GM18507 (cell line): ENCODE data around the gene HNRNPF.

Source experiments
- DNase-seq: peaks from one replicate; pipeline ENCODE4 v3.0.0; 2011; ENCODE audit warnings: low read depth; ENCODE audit not compliant: insufficient read length; ENCODE audit errors: extremely low spot score
- FAIRE-seq: peaks from 2 replicates; lab custom pipeline; 2011; peaks lifted over from hg19 to GRCh38; lab: Jason Lieb, UNC

HNRNPF gene

DNA sequence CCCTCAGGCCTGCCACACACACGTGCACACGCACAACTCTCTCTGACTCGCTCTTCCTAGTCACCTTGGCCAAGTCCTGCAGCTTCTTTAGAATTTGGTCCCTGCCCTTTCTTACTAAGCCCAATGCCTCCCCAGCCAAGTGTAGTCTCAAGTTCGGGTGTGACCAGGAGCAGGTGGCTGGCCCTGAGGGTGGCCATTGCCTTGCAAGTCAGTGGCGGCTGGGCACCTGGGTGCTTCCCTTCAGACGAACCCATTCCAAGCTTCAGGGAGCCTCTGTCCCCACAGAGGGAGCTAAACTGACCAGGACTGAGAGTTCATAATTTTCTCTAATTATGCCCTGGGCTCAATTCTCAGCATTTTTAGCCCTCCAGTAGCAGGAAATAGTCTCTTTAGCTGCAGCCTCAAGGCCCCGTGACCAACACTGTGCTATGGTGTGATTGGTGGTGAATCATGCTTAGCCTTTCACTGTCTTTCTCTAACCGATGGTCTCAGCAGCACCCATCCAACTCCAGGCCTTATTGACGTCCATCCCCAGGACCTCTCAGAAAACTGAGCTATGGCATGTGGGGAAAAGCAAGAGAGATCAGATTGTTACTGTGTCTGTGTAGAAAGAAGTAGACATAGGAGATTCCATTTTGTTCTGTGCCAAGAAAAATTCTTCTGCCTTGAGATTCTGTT lies 72.2 kb downstream of the HNRNPF start:
- FAIRE-seq = no peak
- DNase-seq = no peak

DNA sequence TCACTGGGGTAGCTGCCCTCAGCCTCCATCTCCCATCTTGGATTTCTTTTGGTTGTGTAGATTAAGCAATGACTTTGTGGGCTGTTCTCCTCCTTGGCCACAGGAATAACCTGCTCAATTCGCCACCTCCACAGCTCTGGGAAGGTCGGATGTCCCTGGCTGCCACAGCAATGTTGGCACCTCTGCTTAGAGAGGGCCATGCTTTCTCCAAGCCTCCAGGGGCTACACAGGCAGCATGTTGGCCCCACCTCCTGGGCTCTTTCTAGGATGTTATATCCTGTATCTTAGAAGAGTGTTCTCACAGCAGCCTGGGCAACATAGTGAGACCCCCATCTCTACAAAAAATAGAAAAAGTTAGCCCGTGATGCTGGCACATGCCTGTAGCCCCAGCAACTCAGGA lies 72.9 kb downstream of the HNRNPF start:
- FAIRE-seq (no peak), DNase-seq (no peak)
